ENCODE data around the gene RGS11.

DNA sequence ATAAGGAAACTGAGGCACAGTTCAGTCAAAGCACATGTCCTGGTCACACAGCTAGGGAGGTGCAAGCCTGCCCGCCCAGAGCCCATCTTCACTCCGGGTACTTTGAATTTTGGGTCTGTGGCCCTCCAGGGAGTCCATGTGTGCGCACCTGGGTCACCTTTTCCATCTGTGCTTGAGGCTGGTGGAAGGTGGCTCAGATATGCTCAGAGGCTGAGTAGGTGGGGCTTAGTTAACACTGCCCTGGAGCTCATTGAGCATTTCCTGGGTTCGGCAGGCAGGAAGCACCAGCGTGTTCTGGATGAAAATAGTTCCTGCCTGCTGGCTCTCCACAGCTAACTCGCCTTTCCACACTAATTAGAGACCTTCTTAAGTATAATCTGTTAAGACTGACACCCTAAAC is 21.9 kb downstream of the RGS11 start:
- no peak for TF ChIP-seq POLR2A (IDR thresholded peaks at IDR 0.05)
- no peak for TF ChIP-seq CTCF (IDR thresholded peaks at IDR 0.05)
- TF ChIP-seq POLR2AphosphoS5 (IDR thresholded peaks at IDR 0.05): no peak

All from breast epithelium (tissue), 3 donors.